Activated naive CD4-positive, alpha-beta T cell treated with Interleukin-2 at 50 U/mL for 16 hours (primary cell): ENCODE measurements around the gene TMEM115.

ENCODE experiments used
- DNase-seq: peaks from one replicate; pipeline ENCODE4 v3.0.0-alpha.2; 2020

TMEM115 gene

DNA sequence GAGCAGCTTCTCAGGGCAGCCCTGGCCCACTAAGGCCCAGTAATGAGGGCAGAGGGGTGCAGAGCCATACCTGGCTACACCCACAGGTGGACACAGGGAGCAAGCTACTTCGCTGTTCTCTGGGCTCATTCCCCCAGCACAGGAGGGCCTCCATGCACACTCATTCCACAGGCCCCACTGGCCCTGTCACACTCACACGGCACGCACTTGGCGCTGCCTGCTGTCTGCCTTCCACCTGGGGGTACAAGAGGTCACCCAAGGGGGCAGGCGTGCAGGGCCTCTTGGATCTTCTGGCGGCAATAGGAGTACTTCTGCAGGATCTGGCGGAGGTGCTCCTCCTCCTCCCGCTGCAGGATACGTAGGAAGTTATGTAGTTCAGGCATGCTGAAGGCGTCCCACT is 29.0 kb downstream of the TMEM115 start:
- DNase-seq = no peak

DNA sequence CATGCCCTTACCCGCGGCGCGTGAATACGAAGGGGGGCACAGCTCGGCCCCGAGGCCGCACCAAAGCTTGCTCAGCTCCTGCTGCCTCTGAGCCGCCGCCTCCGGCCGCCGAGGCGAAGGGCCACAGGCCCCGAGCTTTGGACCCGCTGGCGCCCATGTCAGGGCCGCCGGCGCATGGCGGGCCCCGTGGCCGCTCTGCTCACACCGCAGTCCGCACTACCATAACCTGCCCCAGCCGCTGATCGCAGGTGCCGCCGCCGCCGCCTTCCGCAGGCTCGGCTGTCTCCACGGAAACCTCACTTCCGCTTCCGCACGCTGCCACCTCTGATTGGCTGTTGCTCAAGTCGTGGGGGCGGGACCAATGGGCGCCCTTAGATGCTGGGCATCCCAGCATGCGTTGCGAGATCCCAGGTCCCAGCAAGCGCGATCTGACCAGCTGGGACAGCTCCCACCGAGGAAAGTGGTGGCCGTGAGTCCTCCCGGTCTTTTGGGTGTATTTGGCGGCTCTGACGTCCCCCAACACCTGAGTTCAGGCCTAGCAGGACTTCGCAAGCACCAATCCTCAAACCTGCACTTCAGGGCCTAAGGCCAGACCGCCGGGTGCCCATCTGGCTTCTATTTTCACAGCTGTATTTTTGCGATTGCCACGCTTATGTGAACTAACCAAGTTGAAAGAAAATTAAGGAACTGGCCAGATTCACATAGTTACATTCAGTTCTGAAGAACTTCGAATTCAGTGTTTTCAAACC is 31.2 kb downstream of the TMEM115 start, which contains the start of gene TUSC2:
Gene TUSC2 (minus strand): TSS at position 281 of the 749 bp plus-strand sequence. CDS start 124 bp downstream, at position 157.
- peak; percentile 96 for DNase-seq

DNA sequence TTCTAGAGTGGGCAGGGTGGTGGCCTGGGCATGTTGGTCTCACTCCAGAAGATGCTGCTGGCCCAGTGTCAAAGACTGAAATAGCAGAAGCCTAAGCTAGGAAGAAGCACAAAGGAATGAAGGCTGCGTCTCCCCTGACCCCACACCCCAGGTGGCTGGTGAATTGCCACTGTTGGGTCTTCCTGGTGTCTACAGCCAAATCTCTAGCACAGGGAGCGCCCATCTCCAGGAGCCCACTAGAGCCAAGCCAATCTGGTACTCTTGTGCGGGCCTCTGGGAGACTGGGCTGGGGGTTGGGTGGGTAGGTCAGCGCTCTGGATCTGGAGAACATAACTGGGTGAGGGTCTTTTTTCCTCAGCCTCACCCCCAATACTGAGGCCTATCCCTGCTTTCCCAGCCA is 32.2 kb downstream of the TMEM115 start:
- no peak for DNase-seq

DNA sequence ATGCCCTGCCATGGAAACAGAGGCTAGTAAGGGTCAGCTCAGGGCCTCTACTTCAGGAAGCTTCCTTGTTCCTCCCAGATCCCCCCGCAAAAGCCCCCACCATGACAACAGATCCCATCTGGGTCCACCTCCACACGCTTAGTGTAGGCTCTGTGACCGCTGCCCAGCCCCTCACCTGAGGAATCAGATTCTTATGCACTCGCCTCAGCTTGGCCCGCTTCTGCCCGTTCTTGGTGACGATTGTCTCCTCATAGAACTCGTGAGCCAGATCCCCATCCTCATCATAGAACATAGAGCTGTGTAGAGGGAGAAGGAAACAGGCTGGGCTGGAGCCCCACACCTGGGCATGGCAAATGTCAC is 33.2 kb downstream of the TMEM115 start:
- no peak for DNase-seq

DNA sequence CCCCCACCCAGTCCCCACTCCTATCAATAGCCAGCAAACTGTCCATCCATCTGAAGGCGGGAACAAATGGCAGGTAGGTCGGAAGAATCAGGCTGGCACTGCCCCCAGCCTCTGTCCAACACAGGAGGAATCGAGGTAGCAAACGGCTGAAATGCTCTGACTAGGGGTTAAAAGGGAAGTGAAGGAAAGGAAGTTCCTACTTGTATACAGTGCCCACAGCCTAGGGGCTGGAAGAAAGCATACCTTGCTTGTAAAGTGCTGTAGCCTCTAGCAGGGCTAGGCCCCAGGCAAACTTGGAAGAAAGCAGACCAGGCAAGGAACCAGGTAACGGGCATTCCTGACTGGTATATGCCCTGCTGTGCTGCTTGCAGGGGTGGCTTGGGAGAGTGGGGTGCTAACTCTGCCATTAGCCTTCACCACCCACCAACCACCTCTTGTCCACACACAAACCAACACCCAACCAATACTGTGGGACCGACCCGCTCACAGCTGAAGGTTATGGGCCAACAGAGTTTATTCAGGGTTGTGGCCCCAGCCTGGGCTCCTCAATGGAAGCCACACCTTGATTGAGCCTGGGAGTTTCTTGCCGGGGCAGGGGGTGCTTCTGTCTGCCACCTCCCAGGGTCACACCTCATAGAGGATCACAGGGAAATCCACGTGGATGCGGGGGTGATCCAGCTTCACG is 33.7 kb downstream of the TMEM115 start:
- no peak for DNase-seq

DNA sequence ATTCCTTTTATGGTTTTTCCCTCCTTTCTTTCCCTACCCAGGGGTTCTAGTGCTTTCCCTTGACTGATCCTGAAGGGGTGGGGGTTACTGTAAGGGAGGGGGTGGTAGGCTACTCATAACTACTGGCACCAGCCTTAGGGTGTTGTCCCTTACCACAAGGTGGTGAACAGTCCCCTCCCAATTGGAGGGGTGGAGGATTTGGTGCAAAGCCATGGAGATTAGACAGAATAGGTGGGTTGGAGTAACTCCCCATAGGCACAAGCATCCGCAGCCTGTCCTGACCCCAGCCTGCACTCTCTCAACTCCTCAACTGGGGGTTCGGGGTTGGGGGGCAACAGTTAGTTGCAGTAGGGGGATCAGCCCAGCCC is 34.2 kb downstream of the TMEM115 start:
- no peak for DNase-seq

DNA sequence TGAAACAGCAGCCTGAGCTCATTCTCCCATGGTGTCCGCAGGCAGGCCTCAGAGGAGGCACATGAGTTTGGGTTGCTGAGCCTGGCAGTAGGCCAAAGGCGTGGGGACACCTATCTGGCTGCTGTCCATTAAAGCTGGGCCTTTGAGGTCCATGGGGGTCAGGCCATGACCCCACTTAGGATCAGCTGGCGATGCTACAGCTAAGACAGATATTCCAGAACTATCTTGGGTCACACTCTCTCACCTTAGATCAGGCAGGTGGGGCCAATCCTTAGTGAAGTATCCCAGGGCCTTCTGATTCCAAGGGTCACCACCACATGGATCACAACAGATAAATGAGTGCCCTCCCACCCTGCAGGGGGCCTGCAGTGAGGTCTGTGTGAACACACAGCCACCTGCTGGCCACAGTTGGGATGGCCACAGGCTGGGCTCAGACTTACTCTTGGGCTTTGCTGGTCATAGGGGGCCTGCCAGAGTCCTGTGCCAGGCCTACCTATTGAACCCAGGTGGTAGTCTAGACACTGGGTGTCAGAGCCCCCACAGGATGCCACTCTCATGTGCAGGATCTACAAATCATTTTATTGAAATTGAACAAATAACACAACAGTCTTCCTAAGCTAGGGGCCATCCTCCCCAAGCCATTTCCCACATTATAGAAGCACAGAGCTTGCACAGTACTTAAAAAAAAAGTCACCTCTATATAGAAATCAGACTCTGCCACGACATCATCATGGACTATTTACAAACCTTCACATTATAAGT is 34.8 kb downstream of the TMEM115 start:
- DNase-seq = peak; percentile 68

DNA sequence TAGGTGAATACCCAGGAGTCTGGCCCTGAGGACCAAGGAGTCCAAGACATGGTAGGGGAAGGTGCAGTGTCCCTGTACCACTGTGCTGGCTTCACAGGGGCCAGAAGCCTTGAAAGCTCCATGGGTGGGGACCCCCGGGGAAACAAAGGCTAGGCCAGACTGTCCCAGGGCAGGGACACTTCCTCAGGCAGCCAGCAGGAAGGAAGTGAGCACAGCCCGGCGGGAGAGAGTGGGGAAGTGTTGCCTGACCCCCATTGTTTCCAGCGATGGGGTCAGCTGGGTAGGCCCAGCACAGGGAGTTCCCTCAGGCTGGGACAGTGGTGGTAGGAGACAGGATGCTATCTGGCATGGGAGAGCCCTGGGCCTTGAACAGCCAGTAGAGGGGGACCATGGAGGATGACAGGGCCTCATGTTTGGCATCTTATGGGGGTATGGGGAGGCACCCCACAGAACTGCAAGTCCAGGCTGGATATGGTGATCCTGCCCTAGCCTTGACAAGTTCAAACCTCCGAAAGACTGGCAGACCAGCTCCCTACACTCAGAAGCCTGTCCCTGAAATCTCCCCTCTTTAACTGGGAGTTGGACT is 35.6 kb downstream of the TMEM115 start:
- DNase-seq = no peak

DNA sequence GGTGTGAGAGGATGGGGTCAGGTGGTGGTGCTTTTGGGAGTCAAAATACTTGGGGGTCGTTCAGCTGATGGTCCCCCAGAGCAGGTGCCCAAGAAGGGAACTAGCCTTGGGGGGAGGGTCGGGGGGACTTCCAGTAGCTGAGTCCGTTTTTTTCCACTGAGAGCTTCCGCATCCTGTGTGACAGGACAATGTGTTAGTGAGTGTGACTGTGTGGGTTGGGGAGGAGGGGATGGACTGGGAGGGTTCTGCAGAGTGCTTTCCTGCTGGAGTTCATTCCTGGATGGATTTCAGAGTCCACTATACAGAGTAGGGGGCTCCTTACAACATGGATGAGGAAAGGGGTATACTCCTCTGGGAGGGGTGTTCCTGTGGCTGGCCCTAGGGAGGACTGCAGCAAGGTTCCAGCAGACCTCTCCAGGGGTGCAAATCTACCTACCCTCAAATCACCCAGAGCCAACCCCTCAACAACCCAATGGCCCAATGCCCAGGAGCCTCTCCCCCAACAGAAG is 36.2 kb downstream of the TMEM115 start:
- no peak for DNase-seq

DNA sequence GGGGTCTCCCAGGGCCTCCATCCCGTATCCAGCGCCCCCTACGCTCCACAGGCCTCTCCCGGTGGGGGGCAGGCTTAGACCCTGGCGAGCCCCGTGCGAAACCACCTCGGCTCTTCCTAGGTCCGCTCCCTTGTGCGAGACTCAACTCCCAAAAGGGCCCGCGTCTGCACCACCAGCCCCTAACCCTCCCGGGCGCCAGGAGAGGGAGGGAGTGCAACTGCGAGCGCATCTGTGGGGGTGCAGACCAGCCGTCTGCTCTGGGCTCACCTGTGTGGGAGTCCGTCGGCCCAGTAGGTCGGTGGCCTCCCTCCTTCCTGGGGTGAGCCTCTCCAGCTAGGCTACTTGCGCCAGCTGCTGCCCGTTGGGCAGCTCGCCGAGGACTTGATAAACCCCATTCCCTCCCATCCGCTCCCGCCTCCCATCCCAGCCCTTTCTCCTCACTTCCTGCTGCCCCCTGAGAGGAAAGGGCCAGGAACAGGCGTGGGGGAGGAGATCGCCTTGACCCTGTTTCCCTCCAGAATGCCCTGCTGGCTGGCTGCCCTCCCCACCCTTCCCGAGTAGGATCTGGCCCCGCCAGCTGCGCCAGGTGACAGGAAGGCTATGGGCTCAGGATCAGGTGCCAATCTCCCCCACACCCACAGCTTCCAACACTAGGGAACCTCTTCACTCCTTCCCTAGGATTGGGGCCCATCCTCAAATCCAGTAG is 36.8 kb downstream of the TMEM115 start, which contains the start of gene HYAL2:
Gene HYAL2 (minus strand): TSS at position 360 of the 706 bp plus-strand sequence. CDS start 2,256 bp downstream, outside the sequence.
- no peak for DNase-seq

DNA sequence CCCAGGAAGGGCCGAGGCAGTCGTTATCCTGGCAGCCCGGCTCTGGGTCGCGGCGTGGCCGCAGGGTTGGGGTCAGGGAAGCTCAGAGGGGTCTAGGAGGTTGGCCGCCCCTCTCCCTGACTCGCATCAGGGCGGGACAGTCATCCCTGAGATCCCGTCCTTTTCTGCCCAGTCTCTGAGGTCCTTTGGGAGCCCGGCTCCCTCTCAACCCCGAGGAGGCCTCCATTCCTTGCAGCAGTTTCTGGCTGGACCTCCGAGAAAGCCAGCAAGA is 37.3 kb downstream of the TMEM115 start:
- DNase-seq = no peak

DNA sequence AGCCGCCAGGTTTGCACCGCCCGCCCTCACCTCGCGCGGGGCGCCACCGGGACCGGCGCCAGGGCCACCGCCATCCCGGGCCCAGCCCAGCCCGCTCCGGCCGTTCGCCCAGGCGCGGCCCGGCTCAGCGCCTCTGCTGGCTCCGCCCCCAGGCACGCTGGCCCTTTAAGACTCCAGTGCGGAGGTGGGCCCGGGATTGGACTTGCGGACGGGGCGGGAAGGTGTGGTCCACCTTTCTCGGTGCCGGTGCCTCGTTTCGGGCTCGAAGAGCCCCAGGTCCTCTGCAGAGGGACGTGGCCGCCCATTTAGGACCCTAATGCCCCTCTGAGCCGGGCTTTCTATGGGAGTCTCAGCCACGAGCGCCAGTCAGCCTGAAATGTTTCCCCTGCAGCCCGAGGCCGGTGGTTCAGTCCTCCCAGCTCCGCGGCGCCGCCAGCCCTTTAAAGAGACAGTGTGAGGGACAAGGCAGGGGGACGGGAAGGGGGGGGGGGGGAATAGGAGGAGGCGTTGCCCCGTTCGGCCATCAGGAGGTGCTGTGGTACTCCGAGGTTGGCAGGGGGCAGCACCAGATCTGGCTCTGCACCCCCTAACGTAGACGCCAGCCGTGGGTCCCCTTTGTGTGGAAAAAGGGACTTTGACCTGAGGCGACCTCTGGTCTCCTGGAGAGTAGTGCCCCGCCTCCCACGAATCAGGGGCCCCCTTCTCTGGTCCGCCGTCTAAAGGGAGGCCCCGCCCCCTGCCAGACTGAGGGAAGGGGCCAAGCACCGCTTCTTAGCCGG is 37.8 kb downstream of the TMEM115 start:
- peak; percentile 86 for DNase-seq

DNA sequence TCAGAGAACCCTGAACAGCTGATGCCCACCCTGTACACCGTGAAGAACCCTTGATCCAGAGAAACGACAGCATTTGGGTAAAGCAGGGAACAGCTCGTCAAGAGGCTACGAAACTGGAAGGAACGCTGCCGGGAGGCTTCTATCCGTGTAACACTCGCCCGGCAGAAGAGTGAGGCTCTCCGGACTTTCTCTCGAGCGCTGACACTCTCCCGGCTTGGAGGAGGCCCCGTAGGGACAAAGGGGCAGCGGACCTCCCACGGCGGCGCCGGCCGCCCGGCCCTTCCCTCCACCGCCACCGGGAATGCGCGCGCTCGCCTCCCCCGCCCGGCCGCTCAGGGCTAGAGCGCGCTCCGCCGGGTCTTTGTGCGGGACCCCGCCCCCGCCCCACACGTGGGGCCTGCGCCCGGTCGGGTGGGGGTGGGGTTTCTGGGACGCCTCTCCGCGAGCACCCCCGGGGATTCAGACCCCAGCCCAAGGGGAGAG is 38.4 kb downstream of the TMEM115 start:
- DNase-seq = peak; percentile 68

DNA sequence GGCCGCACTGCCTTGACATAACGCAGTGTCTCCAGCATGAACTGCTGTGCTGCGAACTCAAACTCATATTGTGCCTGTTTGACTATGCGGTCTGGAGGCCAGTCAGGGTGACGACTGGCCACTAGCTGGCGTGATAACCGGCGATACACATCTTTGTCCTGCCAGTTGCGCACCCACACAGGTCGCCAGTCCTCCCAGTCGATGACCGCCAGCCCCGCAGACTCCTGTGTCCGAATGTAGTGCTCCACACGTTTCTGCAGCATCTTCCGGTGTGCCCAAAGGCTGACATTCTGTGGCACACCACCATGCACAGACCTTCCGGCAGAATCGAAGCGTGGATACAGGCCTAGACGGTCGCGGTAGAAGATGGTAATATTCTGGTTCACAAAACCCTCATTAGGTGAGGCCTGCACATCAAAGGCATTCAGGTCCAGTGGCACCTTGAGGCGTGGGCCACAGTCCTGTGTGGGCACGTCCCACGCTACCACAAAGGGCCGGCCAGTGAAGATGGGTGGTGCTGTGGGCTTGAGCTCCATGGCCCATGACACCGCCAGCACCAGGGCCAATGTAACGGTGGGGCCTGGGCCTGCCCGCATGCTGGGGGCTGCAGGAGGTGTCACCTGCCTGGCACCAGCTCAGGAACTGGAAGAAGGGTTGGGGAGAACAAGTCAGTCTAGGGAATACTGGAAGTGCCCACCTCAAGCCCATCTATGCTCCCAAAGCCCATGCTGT is 39.3 kb downstream of the TMEM115 start:
- no peak for DNase-seq

DNA sequence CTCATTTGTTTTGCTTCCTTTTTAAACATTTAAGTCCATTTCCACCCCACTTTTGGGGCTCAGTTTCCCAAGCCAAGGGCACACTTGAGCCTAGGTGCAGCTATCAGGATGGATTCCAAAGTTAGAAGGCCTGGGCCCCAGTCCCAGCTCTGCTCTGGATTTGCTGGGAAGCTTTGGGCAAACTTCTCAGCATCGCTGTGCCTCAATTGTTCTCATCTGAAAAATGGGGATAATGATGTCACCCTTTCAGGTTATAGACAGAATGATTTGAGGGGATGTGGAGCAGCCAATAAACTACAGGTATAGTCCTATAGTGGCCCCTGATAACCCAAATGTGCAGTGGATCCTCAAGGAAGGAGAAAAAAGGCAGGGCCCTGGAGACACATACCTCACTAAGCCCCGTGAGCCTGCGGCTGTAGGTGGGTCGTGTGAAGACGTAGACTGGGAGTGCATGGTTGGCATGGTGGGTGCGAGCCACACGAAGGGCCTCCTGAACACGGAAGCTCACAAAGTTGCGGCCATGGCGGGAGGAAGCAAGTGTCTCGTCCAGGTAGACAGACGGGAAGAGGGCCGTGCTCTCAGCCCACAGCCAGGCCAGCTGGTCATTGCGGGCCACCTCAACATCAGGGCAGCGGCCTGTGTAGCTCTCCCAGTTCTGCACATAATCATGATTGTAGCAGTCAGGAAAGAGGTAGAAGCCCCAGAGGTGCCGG is 40.0 kb downstream of the TMEM115 start:
- no peak for DNase-seq

DNA sequence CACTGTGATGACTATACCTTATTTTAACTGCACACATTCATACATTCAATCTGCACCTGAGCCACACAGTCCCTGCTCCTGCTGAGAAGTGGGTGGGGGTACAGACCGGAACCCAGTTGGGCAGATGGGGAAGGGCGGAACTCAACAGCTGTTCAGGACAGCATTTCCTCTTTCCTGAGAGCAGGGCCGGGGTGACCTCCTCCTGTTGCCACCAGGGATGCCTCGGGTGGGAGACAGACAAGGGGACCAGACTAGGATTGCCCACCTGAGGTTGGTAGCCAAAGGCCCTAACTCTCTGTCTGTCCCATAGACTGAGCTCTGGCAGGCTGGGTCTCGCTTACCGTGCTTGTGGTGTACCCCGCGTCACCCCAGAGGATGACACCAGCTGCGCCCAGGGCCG is 40.7 kb downstream of the TMEM115 start:
- DNase-seq = no peak

DNA sequence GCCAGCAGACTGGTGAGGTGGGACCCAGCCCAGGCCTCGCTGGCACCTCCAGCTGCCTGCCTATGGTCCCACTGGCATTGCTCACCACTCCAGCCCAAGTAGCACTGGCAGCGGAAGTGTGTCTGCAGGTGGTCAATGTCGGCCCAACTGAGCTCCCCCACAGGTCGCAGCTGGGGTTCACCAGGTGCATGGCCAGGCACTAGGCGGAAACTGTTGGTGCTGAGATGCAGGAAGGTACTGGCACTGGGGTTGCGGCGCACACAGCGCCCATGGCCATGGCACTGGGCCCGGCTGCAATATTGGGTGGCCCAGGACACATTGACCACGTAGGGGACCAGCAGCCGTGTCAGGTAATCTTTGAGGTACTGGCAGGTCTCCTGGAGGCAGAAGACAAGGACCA is 41.2 kb downstream of the TMEM115 start:
- DNase-seq = no peak

DNA sequence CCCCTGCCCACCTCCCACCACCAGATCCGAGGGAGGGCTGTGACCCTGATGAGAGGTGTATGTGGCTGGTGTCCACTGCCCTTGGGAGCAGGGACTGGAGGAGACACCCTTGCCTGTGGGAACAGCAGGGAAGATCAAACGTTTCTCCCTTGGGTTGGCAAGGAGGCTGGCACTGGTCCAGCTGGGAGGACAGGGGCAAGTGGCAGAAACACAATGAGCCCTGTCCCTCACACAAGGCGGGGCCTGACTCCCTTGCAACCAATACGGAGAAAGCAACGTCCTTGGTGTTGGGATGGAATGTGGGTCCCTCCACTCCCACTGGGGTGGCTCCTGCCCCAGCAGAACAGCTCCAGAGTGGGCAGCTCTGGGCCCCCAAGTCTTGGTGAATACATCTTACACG is 42.0 kb downstream of the TMEM115 start:
- DNase-seq = no peak

DNA sequence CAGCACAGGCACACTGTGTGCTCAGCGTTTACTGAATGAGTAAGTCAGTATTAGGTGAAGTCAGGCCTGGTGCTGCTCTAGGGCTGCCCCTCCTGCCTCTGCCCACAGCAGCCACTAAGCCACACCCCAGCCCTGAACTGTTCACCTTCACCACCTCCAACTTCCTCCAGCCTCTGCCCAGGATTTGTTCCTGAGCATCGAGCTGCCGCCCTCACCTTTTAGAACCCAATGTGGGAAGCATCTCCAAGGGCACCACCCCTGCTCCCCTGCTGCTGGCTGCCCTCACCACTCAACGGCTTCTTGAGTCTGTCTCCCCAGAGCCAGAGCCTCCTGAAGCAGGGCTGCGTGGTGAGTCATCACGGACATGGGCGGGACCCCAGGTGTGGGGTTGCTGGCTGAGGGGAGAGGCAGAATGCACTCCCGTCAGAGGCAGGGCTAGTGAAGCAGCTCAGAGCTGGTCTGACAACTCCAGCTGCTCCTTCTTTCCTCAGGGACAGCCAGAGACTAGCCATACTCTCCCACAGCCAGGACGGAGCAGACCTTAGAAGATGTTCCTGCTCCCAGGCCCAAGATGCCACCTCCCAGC is 42.6 kb downstream of the TMEM115 start:
- peak; percentile 81 for DNase-seq

DNA sequence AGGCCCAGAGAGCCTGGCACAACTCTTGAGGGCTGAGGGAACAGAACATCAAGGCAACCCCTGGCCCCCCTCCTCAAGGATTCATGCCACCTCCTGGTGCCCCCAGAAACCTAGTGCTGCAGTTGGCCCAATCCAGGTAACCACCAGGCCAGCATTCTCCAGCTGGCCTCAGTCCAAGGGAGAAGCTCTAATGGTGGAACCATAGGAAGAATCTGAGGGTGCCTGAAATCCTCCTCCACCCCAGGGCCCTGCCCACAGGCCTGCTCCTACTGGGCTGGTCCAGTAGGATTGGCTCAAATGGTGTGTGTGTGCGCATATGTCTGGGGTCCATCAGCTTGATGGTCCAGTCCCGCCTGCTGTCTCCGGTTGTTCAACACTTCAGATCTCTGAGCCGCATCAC is 44.5 kb downstream of the TMEM115 start:
- no peak for DNase-seq
